Activated naive CD4-positive, alpha-beta T cell treated with anti-CD3 and anti-CD28 coated beads, Interleukin-2, amount 50 U/mL, for 16 hours (primary cell): ENCODE results near the gene ARNT2.
"Not testable (repeated sequence)": the region's sequence is repeated elsewhere in the genome, so short reads cannot be mapped to it uniquely, and the experiment has no call there.

Source experiments
- DNase-seq: peaks from one replicate; pipeline ENCODE4 v3.0.0-alpha.2; 2020

ARNT2 gene

DNA sequence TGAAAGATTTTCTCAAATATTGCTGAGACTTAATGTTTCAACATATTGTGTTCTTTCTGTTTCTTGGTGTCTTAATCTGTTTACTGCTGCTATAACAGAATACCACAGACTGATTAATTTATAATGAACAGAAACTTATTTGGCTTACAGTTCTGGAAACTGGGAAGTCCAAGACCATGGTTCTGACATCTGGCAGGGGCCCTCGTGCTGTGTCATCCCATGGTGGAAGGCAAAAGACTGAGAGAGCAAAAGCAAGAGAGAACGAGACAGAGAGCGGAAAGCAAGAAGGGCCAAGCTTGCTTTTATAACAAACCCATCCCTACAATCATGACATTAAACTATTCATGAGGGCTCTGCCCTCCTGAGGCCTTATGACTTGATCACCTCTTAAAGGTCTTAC lies 88.7 kb downstream of the ARNT2 start:
- no peak for DNase-seq

DNA sequence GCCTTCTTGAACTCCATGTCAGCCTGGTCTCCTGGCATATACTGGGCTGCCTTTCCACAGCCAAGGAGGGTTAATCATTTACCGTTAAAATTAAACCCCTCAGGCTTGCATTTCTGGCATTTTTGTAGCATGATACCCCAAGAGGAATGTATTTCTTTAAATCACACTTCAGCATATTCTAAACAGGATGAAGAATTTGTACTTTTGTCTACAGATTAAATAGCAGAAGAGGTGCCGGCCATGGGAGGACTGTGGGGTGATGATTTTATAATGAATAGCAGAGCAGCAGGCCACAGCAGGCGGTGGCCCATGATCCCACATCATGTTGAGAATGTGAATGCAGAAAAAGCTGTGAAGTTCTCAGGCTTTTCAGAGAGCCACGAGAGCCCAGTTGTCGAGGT lies 90.2 kb downstream of the ARNT2 start:
- no peak for DNase-seq

GRCh38 chr15:80494756-80495155 lies 90.6 kb downstream of the ARNT2 start:
- no peak for DNase-seq

DNA sequence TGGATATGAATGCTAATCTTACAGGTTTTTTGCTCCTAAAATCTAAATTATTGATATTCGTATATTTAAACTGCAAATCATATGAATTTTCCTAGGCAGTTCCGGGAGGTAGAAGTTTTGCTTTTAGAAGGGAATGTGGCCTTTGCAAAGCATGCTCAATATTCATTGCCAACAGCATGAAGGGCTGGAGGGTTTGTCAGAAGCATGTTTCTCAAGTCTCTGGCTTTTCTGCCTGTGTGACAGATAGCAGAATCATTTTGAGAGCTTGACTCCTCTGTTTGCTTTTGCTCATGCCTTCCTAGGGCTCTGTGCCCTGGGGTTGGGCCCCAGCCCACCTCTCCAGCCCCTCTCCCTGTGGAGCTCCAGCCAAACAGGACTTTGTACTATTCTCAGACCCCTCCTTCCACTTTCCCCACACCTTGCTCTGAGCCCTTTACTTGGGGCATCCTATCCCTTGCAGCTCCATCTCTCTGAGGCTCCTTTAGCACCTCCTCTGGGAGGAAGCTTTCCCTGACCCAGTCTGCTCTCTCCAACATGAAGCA lies 91.3 kb downstream of the ARNT2 start:
- no peak for DNase-seq

- no peak for DNase-seq
These were observed 91.9 kb downstream of the ARNT2 start for GRCh38 chr15:80496096-80496495.

DNA sequence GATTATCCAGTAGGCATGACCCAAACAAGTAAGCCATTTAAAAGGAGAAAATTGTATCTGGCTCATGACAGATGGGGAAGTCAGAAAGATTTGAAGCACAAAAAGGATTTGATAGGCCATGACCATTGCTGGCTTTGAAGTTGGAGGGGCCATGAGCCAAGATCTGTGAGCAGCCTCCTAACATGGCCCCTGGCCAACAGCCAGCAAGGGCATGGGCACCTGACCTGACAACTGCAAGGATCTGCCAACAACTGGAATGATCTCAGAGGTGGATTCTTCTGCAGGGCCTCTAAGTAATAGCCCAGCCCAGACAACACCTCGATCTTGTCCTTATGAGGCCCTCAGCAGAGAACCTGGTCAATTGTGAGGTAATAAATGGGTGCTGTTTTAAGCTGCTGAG lies 93.0 kb downstream of the ARNT2 start:
- no peak for DNase-seq

- no peak for DNase-seq
These were observed 94.5 kb downstream of the ARNT2 start for GRCh38 chr15:80498652-80499051.

GRCh38 chr15:80500021-80500420 lies 95.8 kb downstream of the ARNT2 start:
- no peak for DNase-seq

GRCh38 chr15:80501476-80501875 lies 97.3 kb downstream of the ARNT2 start:
- no peak for DNase-seq

GRCh38 chr15:80502782-80503181 lies 98.6 kb downstream of the ARNT2 start:
- no peak for DNase-seq

- DNase-seq, result no peak
These were observed 99.3 kb downstream of the ARNT2 start for GRCh38 chr15:80503319-80503952.

GRCh38 chr15:80504931-80505330 lies 100.7 kb downstream of the ARNT2 start:
- DNase-seq, result no peak

DNA sequence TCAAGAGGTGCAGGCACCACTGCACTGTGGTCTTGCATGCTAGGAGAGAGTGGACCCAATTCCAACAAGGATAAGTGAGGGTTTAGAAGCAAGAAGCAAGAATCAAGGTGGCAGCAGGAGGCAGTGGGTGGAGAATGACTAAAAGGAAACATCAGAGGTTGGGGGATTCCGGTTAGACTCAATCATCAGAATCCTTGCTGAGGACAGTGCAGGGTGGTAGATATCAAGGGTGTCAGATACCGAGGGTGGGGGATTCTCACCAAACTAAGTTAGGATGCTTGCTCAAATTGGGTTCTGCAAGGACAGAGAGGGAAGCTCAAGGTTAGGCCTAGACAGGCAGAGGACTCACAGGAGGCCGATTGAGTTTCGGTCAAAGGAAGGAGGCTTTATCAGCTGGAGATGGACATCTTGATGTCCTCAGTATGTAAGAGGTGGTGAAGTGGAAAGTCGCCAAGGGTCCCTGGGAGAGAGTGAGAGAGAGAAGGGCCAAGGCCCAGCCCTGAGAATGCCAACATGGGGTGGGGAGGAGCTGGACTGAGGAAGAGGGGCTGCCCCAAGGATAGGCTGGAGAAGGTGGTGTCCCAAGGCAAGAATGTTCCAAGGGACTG lies 102.2 kb downstream of the ARNT2 start:
- DNase-seq, result no peak

- no peak for DNase-seq
These were observed 102.9 kb downstream of the ARNT2 start for GRCh38 chr15:80507131-80507530.

GRCh38 chr15:80507638-80508316 lies 103.6 kb downstream of the ARNT2 start:
- DNase-seq, result no peak

DNA sequence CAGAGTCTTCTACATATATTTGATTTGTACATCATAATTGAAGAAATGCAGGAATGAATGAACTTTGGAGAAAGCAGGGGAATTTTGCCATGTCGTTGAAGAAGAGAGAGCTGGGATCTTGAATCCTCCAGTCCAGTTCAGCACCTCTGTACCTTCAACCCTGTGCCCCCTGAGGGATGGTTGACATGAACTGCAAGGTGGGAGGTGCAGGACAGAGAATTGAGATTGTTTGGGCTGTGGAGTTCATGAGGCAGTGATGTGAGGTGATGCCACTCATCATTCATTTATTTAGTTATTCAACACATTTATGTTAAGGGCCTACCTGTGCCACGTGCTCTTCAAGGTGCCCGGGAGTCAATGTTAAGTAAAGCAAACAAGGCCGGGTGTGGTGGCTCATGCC lies 104.6 kb downstream of the ARNT2 start:
- DNase-seq, result no peak

DNA sequence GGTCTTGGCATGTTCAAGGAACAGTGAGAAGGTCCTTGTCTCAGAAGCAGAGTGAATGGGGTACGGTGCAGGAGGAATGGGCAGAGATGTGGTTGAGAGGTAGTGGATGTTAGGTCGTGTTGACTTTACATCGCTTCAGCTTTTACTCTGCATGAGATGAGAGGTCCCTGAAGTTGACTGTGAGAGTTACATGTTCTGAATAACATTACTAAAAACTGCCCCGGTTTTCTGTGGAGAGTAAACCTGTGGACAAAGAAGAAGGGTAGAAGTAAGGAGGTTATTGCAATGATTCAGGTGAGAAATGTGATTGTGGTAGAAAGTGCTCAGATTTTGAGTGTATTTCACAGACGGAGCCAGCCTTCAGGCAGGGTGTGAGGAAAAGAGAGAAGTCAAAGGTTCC lies 105.6 kb downstream of the ARNT2 start:
- DNase-seq, result no peak

- DNase-seq, result not testable (repeated sequence)
These were observed 106.8 kb downstream of the ARNT2 start for GRCh38 chr15:80510985-80511384.

DNA sequence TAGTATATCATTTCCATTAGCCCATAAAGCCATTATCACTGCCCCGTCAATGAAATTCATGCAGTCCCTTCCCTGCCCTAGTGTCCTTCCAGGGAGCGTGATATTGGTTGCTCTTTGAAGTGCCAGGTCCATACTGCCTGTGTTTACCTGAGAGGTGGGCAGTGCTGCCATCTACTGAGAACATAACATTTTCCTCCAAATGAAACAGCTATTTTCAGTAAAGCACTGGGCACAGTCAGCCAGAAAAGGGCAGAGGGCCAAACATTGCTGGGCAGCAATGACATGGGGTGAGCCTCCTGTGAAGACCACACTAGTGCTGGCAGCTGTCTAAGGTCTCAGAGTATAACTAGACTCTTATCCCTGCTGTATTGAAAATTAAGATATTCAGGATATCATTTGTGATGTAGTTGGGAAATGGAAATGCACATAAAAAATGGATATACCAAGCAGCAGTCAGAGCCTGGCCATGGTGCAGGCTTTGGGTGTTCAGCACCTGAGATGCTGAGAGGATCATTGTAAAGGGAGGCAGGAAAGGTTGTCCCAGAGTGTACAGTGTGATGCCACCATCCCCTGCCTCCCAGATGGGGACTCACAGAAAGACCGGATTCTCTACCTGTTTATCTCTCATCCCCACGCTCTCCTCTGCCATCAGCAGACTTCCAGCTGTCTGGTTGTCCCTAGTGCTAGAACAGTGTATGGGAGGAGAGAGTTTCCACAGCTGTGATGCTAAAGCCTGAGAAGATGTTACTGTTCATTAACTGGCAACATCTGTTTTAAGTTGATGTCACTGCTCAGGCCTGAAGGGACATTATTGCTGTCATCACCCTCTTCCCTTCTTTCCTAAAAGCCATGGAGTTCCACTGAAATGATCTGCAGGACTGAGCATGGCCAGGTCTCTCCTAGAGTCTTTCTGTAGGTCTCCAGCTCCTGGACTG lies 108.8 kb downstream of the ARNT2 start:
- no peak for DNase-seq

- no peak for DNase-seq
These were observed 110.0 kb downstream of the ARNT2 start for GRCh38 chr15:80514071-80514780.

GRCh38 chr15:80517290-80517689 lies 113.1 kb downstream of the ARNT2 start:
- DNase-seq, result no peak

GRCh38 chr15:80518522-80518921 lies 114.3 kb downstream of the ARNT2 start:
- DNase-seq, result no peak
